Skeletal muscle tissue (tissue), 4 donors: ENCODE results near the gene ZNF135. TPM values are rescaled to one million over a fixed set of nuclear protein-coding genes. Genes with fewer than 3 reads are reported as not detected.

Experiments used
- H3K27ac ChIP-seq: one replicate; pipeline ENCODE4 v1.7.0; 2013; ENCODE audit warnings: mild to moderate bottlenecking, low read depth, low read length, inconsistent platforms
- H3K27me3 ChIP-seq, 3 donors: one replicate each; pipeline ENCODE4 v1.7.0; 2013; ENCODE audit warnings: low read length in 3 of 3; ENCODE audit not compliant: control insufficient read depth in 3 of 3, insufficient read depth in 3 of 3
- H3K36me3 ChIP-seq, 3 donors: one replicate each; pipeline ENCODE4 v1.7.0; 2013; ENCODE audit warnings: low read length in 3 of 3; ENCODE audit not compliant: control insufficient read depth in 3 of 3, insufficient read depth in 3 of 3
- H3K4me1 ChIP-seq, 3 donors: one replicate each; pipeline ENCODE4 v1.7.0; 2013; ENCODE audit warnings: low read length in 3 of 3, mild to moderate bottlenecking in 3 of 3; ENCODE audit not compliant: control insufficient read depth in 3 of 3, insufficient read depth in 3 of 3
- H3K4me3 ChIP-seq, 3 donors: one replicate each; pipeline ENCODE4 v1.7.0; 2013; ENCODE audit warnings: low read length in 3 of 3
- H3K9ac ChIP-seq, 3 donors: one replicate each; pipeline ENCODE4 v1.7.0; 2013; ENCODE audit warnings: low read length in 3 of 3, mild to moderate bottlenecking in 3 of 3, moderate library complexity in 2 of 3, low read depth in 1 of 3
- H3K9me3 ChIP-seq, 3 donors: one replicate each; pipeline ENCODE4 v1.7.0; 2013; ENCODE audit warnings: low read length in 3 of 3; ENCODE audit not compliant: control insufficient read depth in 3 of 3
- total RNA-seq: library from RNA; depleted of rRNA; stranded (reverse); fragments of >200 nt; gene quantifications from one replicate; pipeline ENCODE4 v1.2.3, GENCODE V29; 2014
- donor health status: Osteomylitis.

ZNF135 gene
- total RNA-seq, result 10.4 TPM

GRCh38 chr19:58059003-58059670 is at the start of gene ZNF135:
Gene ZNF135 (plus strand): TSS chr19:58059282. CDS start chr19:58060003, 721 bp downstream.
- Histone ChIP-seq H3K27ac (peak within 1 kb of the TSS; percentile 74), H3K4me1 (peaks cover 2 to 7% (median 7%) of the 10 kb centered on the region in 3 donors), H3K27me3 (peaks cover 0 to 4% (median 2%) of the 10 kb centered on the region in 3 donors), H3K36me3 (peaks cover 5 to 13% (median 11%) of the 10 kb centered on the region in 3 donors), H3K9ac (peak within 1 kb of the TSS; percentile 74 to 84 (median 77)), H3K9me3 (peaks cover 14 to 20% (median 19%) of the 10 kb centered on the region in 3 donors), H3K4me3 (peak within 1 kb of the TSS; percentile 63 to 77 (median 75))

- peak overlapping the region in 1 of 3 donors; percentile 50 for H3K9ac ChIP-seq
- peaks cover 8 to 12% (median 11%) of the 10 kb centered on the region in 3 donors for H3K4me1 ChIP-seq
- H3K9me3 ChIP-seq, result peaks cover 4 to 25% (median 15%) of the 10 kb centered on the region in 3 donors
- H3K36me3 ChIP-seq, result peaks cover 18 to 22% (median 22%) of the 10 kb centered on the region in 3 donors
- no peak overlapping the region for H3K27ac ChIP-seq
- H3K4me3 ChIP-seq, result peak overlapping the region; percentile 68 to 71 (median 69)
- H3K27me3 ChIP-seq, result peaks cover 0 to 10% (median 9%) of the 10 kb centered on the region in 3 donors
Observed at GRCh38 chr19:58009301-58009665, 49.8 kb upstream of the ZNF135 start.

- H3K4me1 ChIP-seq, result peaks cover 8 to 9% (median 8%) of the 10 kb centered on the region in 3 donors
- no peak overlapping the region for H3K27ac ChIP-seq
- H3K9me3 ChIP-seq, result peaks cover 3 to 26% (median 12%) of the 10 kb centered on the region in 3 donors
- peaks cover 0 to 10% (median 9%) of the 10 kb centered on the region in 3 donors for H3K27me3 ChIP-seq
- H3K9ac ChIP-seq, result peak overlapping the region; percentile 50 to 77 (median 57)
- H3K36me3 ChIP-seq, result peaks cover 13 to 19% (median 18%) of the 10 kb centered on the region in 3 donors
- peak overlapping the region; percentile 68 to 71 (median 69) for H3K4me3 ChIP-seq
Observed at GRCh38 chr19:58009666-58010301, 49.3 kb upstream of the ZNF135 start.

- Histone ChIP-seq H3K36me3 (peaks cover 11 to 18% (median 15%) of the 10 kb centered on the region in 3 donors), H3K4me1 (peaks cover 8 to 9% (median 8%) of the 10 kb centered on the region in 3 donors), H3K9me3 (peaks cover 3 to 26% (median 10%) of the 10 kb centered on the region in 3 donors), H3K9ac (no peak overlapping the region), H3K4me3 (no peak overlapping the region), H3K27me3 (peaks cover 0 to 10% (median 9%) of the 10 kb centered on the region in 3 donors), H3K27ac (no peak overlapping the region)
Observed at GRCh38 chr19:58010507-58010906, 48.6 kb upstream of the ZNF135 start.

GRCh38 chr19:58014141-58014540 is 44.9 kb upstream of the ZNF135 start:
- peaks cover 0 to 2% (median 0%) of the 10 kb centered on the region in 3 donors for H3K36me3 ChIP-seq
- no peak overlapping the region for H3K27ac ChIP-seq
- H3K27me3 ChIP-seq, result peaks cover 0 to 12% (median 10%) of the 10 kb centered on the region in 3 donors
- H3K9me3 ChIP-seq, result peaks cover 0 to 20% (median 5%) of the 10 kb centered on the region in 3 donors
- no peak overlapping the region for H3K9ac ChIP-seq
- H3K4me3 ChIP-seq, result no peak overlapping the region
- H3K4me1 ChIP-seq, result peaks cover 4 to 9% (median 7%) of the 10 kb centered on the region in 3 donors

GRCh38 chr19:58020129-58020528 is 39.0 kb upstream of the ZNF135 start:
- Histone ChIP-seq H3K9me3 (peaks cover 0 to 17% (median 7%) of the 10 kb centered on the region in 3 donors), H3K4me3 (no peak overlapping the region), H3K4me1 (no peaks in the 10 kb centered on the region), H3K27ac (no peak overlapping the region), H3K27me3 (peaks cover 0 to 4% (median 3%) of the 10 kb centered on the region in 3 donors), H3K9ac (no peak overlapping the region), H3K36me3 (no peaks in the 10 kb centered on the region)

GRCh38 chr19:58021541-58022282 is 37.4 kb upstream of the ZNF135 start:
- H3K4me1 ChIP-seq, result no peaks in the 10 kb centered on the region
- no peaks in the 10 kb centered on the region for H3K36me3 ChIP-seq
- peaks cover 0 to 4% (median 3%) of the 10 kb centered on the region in 3 donors for H3K27me3 ChIP-seq
- H3K9ac ChIP-seq, result no peak overlapping the region
- no peak overlapping the region for H3K27ac ChIP-seq
- H3K9me3 ChIP-seq, result peaks cover 0 to 17% (median 7%) of the 10 kb centered on the region in 3 donors
- H3K4me3 ChIP-seq, result no peak overlapping the region

GRCh38 chr19:58022283-58022660 is 36.8 kb upstream of the ZNF135 start:
- no peak overlapping the region for H3K27ac ChIP-seq
- H3K36me3 ChIP-seq, result no peaks in the 10 kb centered on the region
- no peak overlapping the region for H3K9ac ChIP-seq
- H3K27me3 ChIP-seq, result peaks cover 0 to 4% (median 0%) of the 10 kb centered on the region in 3 donors
- no peak overlapping the region for H3K4me3 ChIP-seq
- peaks cover 0 to 17% (median 7%) of the 10 kb centered on the region in 3 donors for H3K9me3 ChIP-seq
- H3K4me1 ChIP-seq, result no peaks in the 10 kb centered on the region

GRCh38 chr19:58024661-58025060 is 34.4 kb upstream of the ZNF135 start:
- Histone ChIP-seq H3K27ac (no peak overlapping the region), H3K27me3 (peaks cover 0 to 4% (median 3%) of the 10 kb centered on the region in 3 donors), H3K9me3 (peaks cover 0 to 11% (median 6%) of the 10 kb centered on the region in 3 donors), H3K4me3 (no peak overlapping the region), H3K36me3 (no peaks in the 10 kb centered on the region), H3K9ac (no peak overlapping the region), H3K4me1 (no peaks in the 10 kb centered on the region)
